Breast epithelium (tissue), 4 donors: ENCODE measurements around the gene CRYAB. TPM values are rescaled to one million over a fixed set of nuclear protein-coding genes. Genes with fewer than 3 reads are reported as not detected.
"Not testable (repeated sequence)": the region's sequence is repeated elsewhere in the genome, so short reads cannot be mapped to it uniquely, and the experiment has no call there.

ENCODE experiments used
- DNase-seq, 2 donors: peaks; one replicate each; pipeline ENCODE4 v3.0.0-alpha.2; 2019; ENCODE audit warnings: low spot score in 2 of 2
- H3K27ac ChIP-seq, 2 donors: fragments of 200-600 bp; sonication (generic) in 1 of 2; one replicate each; pipeline ENCODE4 v1.5.1; 2016 to 2019; ENCODE audit warnings: mild to moderate bottlenecking in 1 of 2
- H3K27me3 ChIP-seq, 2 donors: fragments of 200-600 bp; sonication (generic) in 1 of 2; one replicate each; pipeline versions ENCODE4 v1.5.1 to v1.6.0; 2017 to 2019; ENCODE audit warnings: control low read depth in 1 of 2, mild to moderate bottlenecking in 1 of 2
- H3K36me3 ChIP-seq: fragments of 200-600 bp; one replicate; pipeline ENCODE4 v1.5.1; 2019
- H3K4me1 ChIP-seq, 2 donors: fragments of 200-600 bp; sonication (generic); one replicate each; pipeline ENCODE4 v1.5.1; 2016 to 2019; ENCODE audit warnings: control low read depth in 1 of 2
- H3K4me3 ChIP-seq, 3 donors: fragments of 200-600 bp; sonication (generic); 1 replicate in 2 of 3; 2 replicates in 1 of 3; pipeline ENCODE4 v1.5.1; 2016 to 2019; ENCODE audit warnings: mild to moderate bottlenecking in 3 of 3, moderate library complexity in 2 of 3
- H3K9me3 ChIP-seq, 2 donors: fragments of 200-600 bp; sonication (generic) in 1 of 2; one replicate each; pipeline ENCODE4 v1.5.1; 2016 to 2019; ENCODE audit warnings: control low read depth in 1 of 2
- POLR2A ChIP-seq: fragments of 450-650 bp; IDR thresholded peaks from one replicate; pipeline ENCODE4 v1.6.1; 2016; ENCODE audit warnings: antibody characterized with exemption, mild to moderate bottlenecking, moderate library complexity
- POLR2AphosphoS5 ChIP-seq, 3 donors: sonication (generic); formaldehyde crosslinking; IDR thresholded peaks; one replicate each; pipeline ENCODE4 v1.6.1; 2017; ENCODE audit warnings: antibody characterized with exemption in 3 of 3
- intact Hi-C: fragments of 100-400 bp; cut with DNase I; formaldehyde crosslinking; loops from one replicate; pipeline ENCODE4 v1.15.1; 2023; ENCODE audit warnings: low total_unique reads
- total RNA-seq, 3 donors: library from RNA; depleted of rRNA; stranded (reverse); fragments of >200 nt; gene quantifications; one replicate each; pipeline ENCODE4 v1.1.0, GENCODE V29; 2016
- TF ChIP-seq, protein P1 (sequence below), 3 donors: fragments of 450-650 bp; IDR thresholded peaks; one replicate each; pipeline ENCODE4 v1.5.1; 2016 to 2017; ENCODE audit warnings: antibody characterized with exemption in 3 of 3, mild to moderate bottlenecking in 3 of 3, moderate library complexity in 3 of 3

CRYAB gene
- total RNA-seq, 3 donors from 2014 or later: 132 to 299 (median 271) TPM

DNA sequence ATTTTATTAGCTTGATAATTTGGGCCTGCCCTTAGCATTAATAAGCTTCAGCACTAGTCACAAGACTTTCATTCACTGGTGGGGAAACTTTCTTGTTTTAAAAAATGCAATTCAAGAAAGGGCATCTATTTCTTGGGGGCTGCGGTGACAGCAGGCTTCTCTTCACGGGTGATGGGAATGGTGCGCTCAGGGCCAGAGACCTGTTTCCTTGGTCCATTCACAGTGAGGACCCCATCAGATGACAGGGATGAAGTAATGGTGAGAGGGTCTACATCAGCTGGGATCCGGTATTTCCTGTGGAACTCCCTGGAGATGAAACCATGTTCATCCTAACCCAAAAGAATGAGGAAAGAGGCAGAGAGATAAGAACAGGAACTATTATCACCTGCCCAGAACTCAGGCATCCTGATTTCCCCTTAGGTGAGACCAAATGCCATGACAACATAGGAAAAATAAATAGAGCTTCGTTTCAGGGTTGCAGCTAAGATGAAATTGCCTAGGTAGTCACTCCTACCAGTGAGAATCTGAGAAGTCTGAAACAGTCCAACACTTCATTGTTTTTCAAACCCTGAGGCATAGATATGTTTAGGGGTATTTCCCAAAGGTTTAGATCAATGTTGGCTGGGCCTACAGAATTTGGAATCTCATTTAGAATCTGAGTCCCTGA is 2.8 kb downstream of the CRYAB start:
- no peaks in the 10 kb centered on the region for H3K27me3 ChIP-seq
- H3K9me3 ChIP-seq: no peaks in the 10 kb centered on the region
- TF ChIP-seq POLR2A: no peak
- TF ChIP-seq POLR2AphosphoS5 (IDR thresholded peaks at IDR 0.05): no peak
- TF ChIP-seq, protein P1, sequence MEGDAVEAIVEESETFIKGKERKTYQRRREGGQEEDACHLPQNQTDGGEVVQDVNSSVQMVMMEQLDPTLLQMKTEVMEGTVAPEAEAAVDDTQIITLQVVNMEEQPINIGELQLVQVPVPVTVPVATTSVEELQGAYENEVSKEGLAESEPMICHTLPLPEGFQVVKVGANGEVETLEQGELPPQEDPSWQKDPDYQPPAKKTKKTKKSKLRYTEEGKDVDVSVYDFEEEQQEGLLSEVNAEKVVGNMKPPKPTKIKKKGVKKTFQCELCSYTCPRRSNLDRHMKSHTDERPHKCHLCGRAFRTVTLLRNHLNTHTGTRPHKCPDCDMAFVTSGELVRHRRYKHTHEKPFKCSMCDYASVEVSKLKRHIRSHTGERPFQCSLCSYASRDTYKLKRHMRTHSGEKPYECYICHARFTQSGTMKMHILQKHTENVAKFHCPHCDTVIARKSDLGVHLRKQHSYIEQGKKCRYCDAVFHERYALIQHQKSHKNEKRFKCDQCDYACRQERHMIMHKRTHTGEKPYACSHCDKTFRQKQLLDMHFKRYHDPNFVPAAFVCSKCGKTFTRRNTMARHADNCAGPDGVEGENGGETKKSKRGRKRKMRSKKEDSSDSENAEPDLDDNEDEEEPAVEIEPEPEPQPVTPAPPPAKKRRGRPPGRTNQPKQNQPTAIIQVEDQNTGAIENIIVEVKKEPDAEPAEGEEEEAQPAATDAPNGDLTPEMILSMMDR (IDR thresholded peaks at IDR 0.05): no peak
- peak overlapping the region; percentile 62 to 96 for H3K27ac ChIP-seq
- no peak for DNase-seq
- intact Hi-C loops: no loop called here
- H3K4me1 ChIP-seq: no peaks in the 10 kb centered on the region
- no peaks in the 10 kb centered on the region for H3K36me3 ChIP-seq
- peak overlapping the region in 2 of 3 donors; percentile 61 to 78 for H3K4me3 ChIP-seq

DNA sequence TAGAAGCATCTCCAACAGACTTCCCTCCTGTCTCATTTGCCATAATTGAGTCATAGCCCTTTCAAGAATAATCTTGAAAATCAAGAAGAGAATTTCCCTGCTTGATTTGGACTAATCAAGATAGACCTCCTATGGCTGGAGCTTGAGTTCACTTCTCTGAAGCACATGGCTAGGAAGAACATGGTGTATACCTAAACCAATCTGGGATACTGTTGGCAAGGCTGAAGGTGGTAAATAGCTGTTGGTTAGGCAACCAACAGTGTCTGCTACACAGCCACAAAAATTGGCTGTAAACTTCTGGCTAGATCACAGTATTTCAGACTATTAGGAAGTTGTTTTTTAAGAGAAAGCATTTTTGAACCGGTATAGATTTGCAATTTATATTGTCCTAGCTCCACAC is 4.9 kb downstream of the CRYAB start:
- no peaks in the 10 kb centered on the region for H3K27me3 ChIP-seq
- H3K27ac ChIP-seq: no peak overlapping the region
- TF ChIP-seq, protein P1 (IDR thresholded peaks at IDR 0.05): no peak
- no peak for TF ChIP-seq POLR2A
- no peak for TF ChIP-seq POLR2AphosphoS5 (IDR thresholded peaks at IDR 0.05)
- H3K4me3 ChIP-seq: no peak overlapping the region
- no peaks in the 10 kb centered on the region for H3K4me1 ChIP-seq
- intact Hi-C loops: no loop called here
- no peaks in the 10 kb centered on the region for H3K36me3 ChIP-seq
- H3K9me3 ChIP-seq: no peaks in the 10 kb centered on the region
- DNase-seq: no peak

DNA sequence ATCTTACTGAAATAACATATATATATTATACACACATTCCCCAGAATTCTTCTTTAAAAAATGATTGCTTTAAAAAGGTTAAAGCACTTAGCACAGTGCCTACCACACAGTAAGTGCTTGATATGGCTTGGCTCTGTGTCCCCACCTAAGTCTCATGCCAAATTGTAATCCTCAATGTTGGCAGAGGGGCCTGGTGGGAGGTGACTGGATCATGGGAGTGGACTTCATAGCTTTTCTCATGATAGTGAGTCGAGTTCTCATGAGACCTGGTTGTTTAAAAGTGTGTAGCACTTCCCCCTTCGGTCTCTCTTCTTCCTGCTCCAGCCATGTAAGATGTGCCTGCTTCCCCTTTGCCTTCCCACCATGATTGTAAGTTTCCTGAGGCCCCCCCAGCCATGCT is 6.2 kb downstream of the CRYAB start:
- no peaks in the 10 kb centered on the region for H3K9me3 ChIP-seq
- DNase-seq: no peak
- no peak overlapping the region for H3K27ac ChIP-seq
- no peaks in the 10 kb centered on the region for H3K27me3 ChIP-seq
- no peaks in the 10 kb centered on the region for H3K4me1 ChIP-seq
- no peak overlapping the region for H3K4me3 ChIP-seq
- intact Hi-C loops: no loop called here
- TF ChIP-seq, protein P1 (IDR thresholded peaks at IDR 0.05): no peak
- TF ChIP-seq POLR2A (no peak), POLR2AphosphoS5 (IDR thresholded peaks at IDR 0.05) (no peak)
- no peaks in the 10 kb centered on the region for H3K36me3 ChIP-seq

DNA sequence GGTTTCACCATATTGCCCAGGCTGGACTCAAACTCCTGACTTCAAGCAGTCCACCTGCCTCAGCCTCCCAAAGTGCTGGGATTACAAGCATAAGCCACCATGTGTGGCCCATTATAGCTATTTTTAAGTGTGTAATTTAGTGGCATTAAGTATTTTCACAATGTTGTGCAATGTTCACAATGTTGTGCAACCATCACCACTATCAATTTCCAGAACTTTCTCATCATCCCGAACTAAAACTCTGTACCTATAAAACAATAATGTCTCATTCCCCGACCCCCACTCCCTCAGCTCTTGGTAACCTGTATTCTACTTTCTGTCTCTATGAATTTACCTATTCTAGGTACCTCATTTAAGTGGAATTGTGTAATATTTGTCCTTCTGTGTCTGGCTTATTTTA is 24.7 kb downstream of the CRYAB start:
- no peak overlapping the region for H3K4me3 ChIP-seq
- intact Hi-C loops: no loop called here
- no peaks in the 10 kb centered on the region for H3K36me3 ChIP-seq
- H3K27ac ChIP-seq: no peak overlapping the region
- H3K27me3 ChIP-seq: no peaks in the 10 kb centered on the region
- H3K9me3 ChIP-seq: no peaks in the 10 kb centered on the region
- no peaks in the 10 kb centered on the region for H3K4me1 ChIP-seq
- DNase-seq: no peak
- TF ChIP-seq POLR2AphosphoS5 (IDR thresholded peaks at IDR 0.05): no peak
- TF ChIP-seq POLR2A: no peak
- TF ChIP-seq, protein P1 (IDR thresholded peaks at IDR 0.05): no peak

DNA sequence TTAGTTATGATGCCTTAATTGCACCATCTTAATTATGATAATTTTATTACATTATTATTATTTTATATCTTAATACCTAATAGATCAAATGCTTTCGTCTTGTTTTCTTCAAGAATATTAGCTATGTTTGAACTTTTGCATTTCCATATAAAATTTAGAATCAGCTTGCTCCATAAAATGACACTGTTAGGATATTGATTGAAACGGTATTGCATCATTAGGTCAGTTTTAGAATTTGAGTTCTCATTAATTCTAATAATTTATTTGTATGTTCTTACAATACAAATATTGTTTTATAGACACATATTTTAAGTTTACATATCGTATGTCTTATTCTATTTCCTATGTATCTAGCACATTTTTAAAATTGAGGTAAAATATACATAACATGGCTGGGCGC is 25.5 kb downstream of the CRYAB start:
- H3K9me3 ChIP-seq: no peaks in the 10 kb centered on the region
- no peaks in the 10 kb centered on the region for H3K27me3 ChIP-seq
- no peak overlapping the region for H3K4me3 ChIP-seq
- intact Hi-C loops: no loop called here
- no peak overlapping the region for H3K27ac ChIP-seq
- TF ChIP-seq POLR2AphosphoS5 (IDR thresholded peaks at IDR 0.05) (no peak), POLR2A (no peak)
- TF ChIP-seq, protein P1 (IDR thresholded peaks at IDR 0.05): no peak
- no peak for DNase-seq
- no peaks in the 10 kb centered on the region for H3K4me1 ChIP-seq
- H3K36me3 ChIP-seq: no peaks in the 10 kb centered on the region

DNA sequence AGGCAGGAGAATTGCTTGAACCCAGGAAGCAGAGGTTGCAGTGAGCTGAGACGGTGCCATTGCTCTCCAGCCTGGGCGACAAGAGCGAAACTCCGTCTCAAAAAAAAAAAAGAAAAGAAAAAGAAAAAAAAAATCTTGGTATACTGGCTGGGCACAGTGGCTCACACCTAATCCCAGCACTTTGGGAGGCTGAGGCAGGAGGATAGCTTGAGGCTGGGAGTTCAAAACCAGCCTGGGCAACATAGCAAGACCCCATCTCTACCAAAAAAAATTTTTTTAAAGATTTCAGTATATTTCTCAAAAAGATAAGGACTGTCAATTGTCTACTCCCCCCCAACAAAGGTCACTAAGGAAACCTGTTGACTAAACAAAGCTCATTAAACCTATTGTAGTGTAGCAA is 26.5 kb downstream of the CRYAB start:
- H3K4me1 ChIP-seq, H3K4me3 ChIP-seq, DNase-seq, H3K27me3 ChIP-seq, H3K36me3 ChIP-seq, H3K27ac ChIP-seq, intact Hi-C loops, H3K9me3 ChIP-seq: not testable (repeated sequence)
